ENCODE measurements around the gene RP2.
A peak's percentile ranks its signal among the peaks of the same experiment; 100 is the strongest.

RP2 gene

DNA sequence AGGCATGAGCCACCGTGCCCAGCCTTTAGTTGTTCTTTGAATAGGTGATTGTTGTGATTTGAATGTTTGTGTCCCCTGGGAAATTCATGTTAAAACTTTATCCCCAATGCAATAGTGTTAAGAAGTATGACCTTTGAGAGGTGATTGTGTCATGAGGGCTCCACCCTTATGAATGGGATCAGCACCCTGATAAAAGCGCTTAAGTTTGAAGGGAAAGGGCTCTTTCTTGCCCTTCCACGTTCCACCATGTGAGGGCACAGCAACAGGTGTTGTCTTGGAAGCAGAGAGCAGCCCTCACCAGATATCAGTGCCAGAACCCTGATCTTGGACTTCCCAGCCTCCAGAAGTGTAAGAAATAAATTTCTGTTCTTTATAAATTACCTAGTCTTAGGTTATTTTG lies 33.7 kb upstream of the RP2 start:
- Histone ChIP-seq H3F3A (ENCODE audit: insufficient read depth, low read length) (no peaks in the 10 kb centered on the region), H3K9me3 (ENCODE audit: low read length) (no peaks in the 10 kb centered on the region), H3K4me3 (ENCODE audit: low read depth, low read length, poor library complexity, severe bottlenecking) (no peak overlapping the region), H3K4me1 (ENCODE audit: insufficient read depth, low read length, severe bottlenecking) (no peaks in the 10 kb centered on the region), H2AFZ (ENCODE audit: low read length) (no peak overlapping the region), H3K9me2 (ENCODE audit: low read depth, low read length) (no peaks in the 10 kb centered on the region), H3K4me2 (ENCODE audit: low read length) (no peak overlapping the region), H3K79me2 (ENCODE audit: insufficient read depth, low read length) (no peaks in the 10 kb centered on the region), H3K36me3 (ENCODE audit: insufficient read depth, low read length) (no peaks in the 10 kb centered on the region), H3K27me3 (ENCODE audit: insufficient read depth, low read length) (no peaks in the 10 kb centered on the region), H3K27ac (ENCODE audit: low read depth, low read length, poor library complexity, severe bottlenecking) (no peak overlapping the region), H3K9ac (ENCODE audit: low read length) (no peak overlapping the region), H4K20me1 (ENCODE audit: insufficient read depth, low read length) (no peaks in the 10 kb centered on the region)
- TF ChIP-seq, protein P1, sequence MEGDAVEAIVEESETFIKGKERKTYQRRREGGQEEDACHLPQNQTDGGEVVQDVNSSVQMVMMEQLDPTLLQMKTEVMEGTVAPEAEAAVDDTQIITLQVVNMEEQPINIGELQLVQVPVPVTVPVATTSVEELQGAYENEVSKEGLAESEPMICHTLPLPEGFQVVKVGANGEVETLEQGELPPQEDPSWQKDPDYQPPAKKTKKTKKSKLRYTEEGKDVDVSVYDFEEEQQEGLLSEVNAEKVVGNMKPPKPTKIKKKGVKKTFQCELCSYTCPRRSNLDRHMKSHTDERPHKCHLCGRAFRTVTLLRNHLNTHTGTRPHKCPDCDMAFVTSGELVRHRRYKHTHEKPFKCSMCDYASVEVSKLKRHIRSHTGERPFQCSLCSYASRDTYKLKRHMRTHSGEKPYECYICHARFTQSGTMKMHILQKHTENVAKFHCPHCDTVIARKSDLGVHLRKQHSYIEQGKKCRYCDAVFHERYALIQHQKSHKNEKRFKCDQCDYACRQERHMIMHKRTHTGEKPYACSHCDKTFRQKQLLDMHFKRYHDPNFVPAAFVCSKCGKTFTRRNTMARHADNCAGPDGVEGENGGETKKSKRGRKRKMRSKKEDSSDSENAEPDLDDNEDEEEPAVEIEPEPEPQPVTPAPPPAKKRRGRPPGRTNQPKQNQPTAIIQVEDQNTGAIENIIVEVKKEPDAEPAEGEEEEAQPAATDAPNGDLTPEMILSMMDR (IDR thresholded peaks at IDR 0.05; ENCODE audit: low read length), result peak; percentile 35
- no peak for TF ChIP-seq EZH2 (IDR thresholded peaks at IDR 0.05; ENCODE audit: borderline replicate concordance, low read length)

- no peak overlapping the region for H2AFZ ChIP-seq (ENCODE audit: low read length)
- H3K4me3 ChIP-seq (ENCODE audit: low read depth, low read length, poor library complexity, severe bottlenecking), result no peak overlapping the region
- no peaks in the 10 kb centered on the region for H3K4me1 ChIP-seq (ENCODE audit: insufficient read depth, low read length, severe bottlenecking)
- H3K9me3 ChIP-seq (ENCODE audit: low read length), result no peaks in the 10 kb centered on the region
- no peaks in the 10 kb centered on the region for H3K36me3 ChIP-seq (ENCODE audit: insufficient read depth, low read length)
- H3K27me3 ChIP-seq (ENCODE audit: insufficient read depth, low read length), result no peaks in the 10 kb centered on the region
- no peaks in the 10 kb centered on the region for H3F3A ChIP-seq (ENCODE audit: insufficient read depth, low read length)
- TF ChIP-seq EZH2 (IDR thresholded peaks at IDR 0.05; ENCODE audit: borderline replicate concordance, low read length), result no peak
- TF ChIP-seq, protein P1 (IDR thresholded peaks at IDR 0.05; ENCODE audit: low read length), result no peak
- H4K20me1 ChIP-seq (ENCODE audit: insufficient read depth, low read length), result no peaks in the 10 kb centered on the region
- H3K79me2 ChIP-seq (ENCODE audit: insufficient read depth, low read length), result no peaks in the 10 kb centered on the region
- no peak overlapping the region for H3K27ac ChIP-seq (ENCODE audit: low read depth, low read length, poor library complexity, severe bottlenecking)
- H3K9me2 ChIP-seq (ENCODE audit: low read depth, low read length), result no peaks in the 10 kb centered on the region
- no peak overlapping the region for H3K9ac ChIP-seq (ENCODE audit: low read length)
- H3K4me2 ChIP-seq (ENCODE audit: low read length), result no peak overlapping the region
Observed at GRCh38 chrX:46805270-46805669, 31.6 kb upstream of the RP2 start.

GRCh38 chrX:46811121-46811520 lies 25.7 kb upstream of the RP2 start:
- Histone ChIP-seq H3K9me3 (ENCODE audit: low read length) (no peaks in the 10 kb centered on the region), H3K9ac (ENCODE audit: low read length) (no peak overlapping the region), H3K27me3 (ENCODE audit: insufficient read depth, low read length) (no peaks in the 10 kb centered on the region), H4K20me1 (ENCODE audit: insufficient read depth, low read length) (no peaks in the 10 kb centered on the region), H3K4me3 (ENCODE audit: low read depth, low read length, poor library complexity, severe bottlenecking) (no peak overlapping the region), H3K9me2 (ENCODE audit: low read depth, low read length) (no peaks in the 10 kb centered on the region), H3F3A (ENCODE audit: insufficient read depth, low read length) (no peaks in the 10 kb centered on the region), H2AFZ (ENCODE audit: low read length) (no peak overlapping the region), H3K4me1 (ENCODE audit: insufficient read depth, low read length, severe bottlenecking) (no peaks in the 10 kb centered on the region), H3K36me3 (ENCODE audit: insufficient read depth, low read length) (no peaks in the 10 kb centered on the region), H3K27ac (ENCODE audit: low read depth, low read length, poor library complexity, severe bottlenecking) (no peak overlapping the region), H3K79me2 (ENCODE audit: insufficient read depth, low read length) (no peaks in the 10 kb centered on the region), H3K4me2 (ENCODE audit: low read length) (no peak overlapping the region)
- no peak for TF ChIP-seq EZH2 (IDR thresholded peaks at IDR 0.05; ENCODE audit: borderline replicate concordance, low read length)
- TF ChIP-seq, protein P1 (IDR thresholded peaks at IDR 0.05; ENCODE audit: low read length), result no peak

Measured in OCI-LY1 (cell line).